Ascending aorta (tissue), 2 donors: ENCODE data around the gene CADM2. TPM values are rescaled to one million over a fixed set of nuclear protein-coding genes. Genes with fewer than 3 reads are reported as not detected.

Experiments used
- DNase-seq, 2 donors: peaks; one replicate each; pipeline ENCODE4 v3.0.0-alpha.2; 2019; ENCODE audit warnings: low spot score in 2 of 2
- H3K27ac ChIP-seq, 2 donors: fragments of 200-600 bp; sonication (generic); one replicate each; pipeline ENCODE4 v1.5.1; 2016 to 2017; ENCODE audit warnings: mild to moderate bottlenecking in 1 of 2
- H3K27me3 ChIP-seq: fragments of 200-600 bp; sonication (generic); one replicate; pipeline ENCODE4 v1.5.1; 2017
- H3K36me3 ChIP-seq, 2 donors: fragments of 200-600 bp; sonication (generic); one replicate each; pipeline ENCODE4 v1.5.1; 2016
- H3K4me1 ChIP-seq, 2 donors: fragments of 200-600 bp; sonication (generic); one replicate each; pipeline ENCODE4 v1.5.1; 2016 to 2017; ENCODE audit warnings: mild to moderate bottlenecking in 1 of 2
- H3K4me3 ChIP-seq, 2 donors: fragments of 200-600 bp; sonication (generic); one replicate each; pipeline ENCODE4 v1.5.1; 2016 to 2017; ENCODE audit warnings: mild to moderate bottlenecking in 1 of 2
- H3K9me3 ChIP-seq, 2 donors: fragments of 200-600 bp; sonication (generic); one replicate each; pipeline ENCODE4 v1.5.1; 2016
- intact Hi-C: fragments of 100-400 bp; cut with DNase I; formaldehyde crosslinking; loops from one replicate; pipeline ENCODE4 v1.15.1; 2023
- total RNA-seq: library from RNA; depleted of rRNA; stranded (reverse); fragments of >200 nt; gene quantifications from one replicate; pipeline ENCODE4 v1.1.0, GENCODE V29; 2016
- TF ChIP-seq, protein P1 (sequence below), 3 experiments: fragments of 200-600 bp in 2 of 3; fragments of 450-650 bp in 1 of 3; sonication (generic) in 2 of 3; IDR thresholded peaks; one replicate each; pipeline ENCODE4 v1.5.1; 2016 to 2019; ENCODE audit warnings: antibody characterized with exemption in 3 of 3, mild to moderate bottlenecking in 1 of 3, moderate library complexity in 1 of 3

Gene CADM2
- total RNA-seq, 1 donor from 2014 or later, result 23.0 TPM

DNA sequence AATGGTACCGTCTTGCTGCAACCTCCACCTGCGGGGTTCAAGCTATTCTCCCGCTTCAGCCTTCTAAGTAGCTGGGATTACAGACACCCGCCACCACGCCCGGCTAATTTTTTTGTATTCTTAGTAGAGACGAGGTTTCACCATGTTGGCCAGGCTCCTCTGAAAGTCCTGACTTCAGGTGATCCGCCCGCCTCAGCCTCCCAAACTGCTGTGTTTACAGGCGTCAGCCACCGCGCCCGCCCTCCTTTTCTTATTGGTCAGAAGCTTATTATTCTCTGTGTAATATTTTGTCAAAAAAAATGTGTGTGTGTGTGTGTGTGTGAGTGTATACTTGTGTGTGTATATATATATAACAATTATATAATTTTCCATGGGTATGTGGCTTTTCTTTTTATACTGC, 425.6 kb downstream of the CADM2 start:
- DNase-seq, result no peak
- Histone ChIP-seq H3K27me3 (no peaks in the 10 kb centered on the region), H3K36me3 (no peaks in the 10 kb centered on the region), H3K4me3 (no peak overlapping the region), H3K4me1 (no peaks in the 10 kb centered on the region), H3K27ac (no peak overlapping the region), H3K9me3 (no peaks in the 10 kb centered on the region)
- TF ChIP-seq, protein P1, sequence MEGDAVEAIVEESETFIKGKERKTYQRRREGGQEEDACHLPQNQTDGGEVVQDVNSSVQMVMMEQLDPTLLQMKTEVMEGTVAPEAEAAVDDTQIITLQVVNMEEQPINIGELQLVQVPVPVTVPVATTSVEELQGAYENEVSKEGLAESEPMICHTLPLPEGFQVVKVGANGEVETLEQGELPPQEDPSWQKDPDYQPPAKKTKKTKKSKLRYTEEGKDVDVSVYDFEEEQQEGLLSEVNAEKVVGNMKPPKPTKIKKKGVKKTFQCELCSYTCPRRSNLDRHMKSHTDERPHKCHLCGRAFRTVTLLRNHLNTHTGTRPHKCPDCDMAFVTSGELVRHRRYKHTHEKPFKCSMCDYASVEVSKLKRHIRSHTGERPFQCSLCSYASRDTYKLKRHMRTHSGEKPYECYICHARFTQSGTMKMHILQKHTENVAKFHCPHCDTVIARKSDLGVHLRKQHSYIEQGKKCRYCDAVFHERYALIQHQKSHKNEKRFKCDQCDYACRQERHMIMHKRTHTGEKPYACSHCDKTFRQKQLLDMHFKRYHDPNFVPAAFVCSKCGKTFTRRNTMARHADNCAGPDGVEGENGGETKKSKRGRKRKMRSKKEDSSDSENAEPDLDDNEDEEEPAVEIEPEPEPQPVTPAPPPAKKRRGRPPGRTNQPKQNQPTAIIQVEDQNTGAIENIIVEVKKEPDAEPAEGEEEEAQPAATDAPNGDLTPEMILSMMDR (IDR thresholded peaks at IDR 0.05), result no peak
- intact Hi-C loops, result no loop called here

DNA sequence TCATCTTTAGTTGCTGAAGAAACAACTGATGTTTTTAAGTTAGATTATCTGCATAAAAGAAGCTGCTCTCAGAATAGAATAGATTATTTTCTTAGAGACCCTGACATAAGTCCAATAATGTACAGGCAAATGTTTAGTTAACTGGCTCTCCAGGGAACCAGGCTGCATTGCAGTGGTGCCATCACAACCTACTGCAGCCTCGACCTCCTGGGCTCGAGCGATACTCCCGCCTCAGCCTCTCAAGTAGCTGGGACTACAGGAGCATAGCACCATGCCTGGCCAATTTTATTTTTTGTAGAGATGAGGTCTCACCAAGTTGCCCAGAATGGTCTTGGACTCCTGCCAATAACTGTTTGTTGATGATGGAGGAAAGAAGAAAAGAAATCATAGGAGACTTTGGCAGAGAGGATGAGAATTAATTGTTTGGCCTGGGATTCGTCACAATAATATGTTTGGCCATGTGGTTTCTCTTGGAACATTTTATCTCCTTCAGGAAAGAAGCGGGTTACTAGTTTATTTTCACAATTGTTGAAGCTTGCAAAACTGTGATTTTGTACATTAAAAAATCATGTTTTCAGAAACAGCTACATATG, 429.2 kb downstream of the CADM2 start:
- intact Hi-C loops, result no loop called here
- Histone ChIP-seq H3K27me3 (no peaks in the 10 kb centered on the region), H3K4me3 (no peak overlapping the region), H3K36me3 (no peaks in the 10 kb centered on the region), H3K27ac (no peak overlapping the region), H3K9me3 (no peaks in the 10 kb centered on the region), H3K4me1 (no peaks in the 10 kb centered on the region)
- DNase-seq, result no peak
- TF ChIP-seq, protein P1 (IDR thresholded peaks at IDR 0.05), result no peak

GRCh38 chr3:85394424-85394823, 435.6 kb downstream of the CADM2 start:
- no peak for DNase-seq
- intact Hi-C loops, result no loop called here
- TF ChIP-seq, protein P1 (IDR thresholded peaks at IDR 0.05), result no peak

GRCh38 chr3:85397434-85397833, 438.6 kb downstream of the CADM2 start:
- TF ChIP-seq, protein P1 (IDR thresholded peaks at IDR 0.05), result no peak
- no peaks in the 10 kb centered on the region for H3K4me1 ChIP-seq
- H3K9me3 ChIP-seq, result no peaks in the 10 kb centered on the region
- no peak for DNase-seq
- intact Hi-C loops, result no loop called here
- no peaks in the 10 kb centered on the region for H3K27me3 ChIP-seq
- H3K4me3 ChIP-seq, result no peak overlapping the region
- H3K36me3 ChIP-seq, result no peaks in the 10 kb centered on the region
- no peak overlapping the region for H3K27ac ChIP-seq

More at GRCh38 chr3:85394424-85394823, 435.6 kb downstream of the CADM2 start:
- Histone ChIP-seq H3K27ac (no peak overlapping the region), H3K4me3 (no peak overlapping the region), H3K4me1 (no peaks in the 10 kb centered on the region), H3K9me3 (no peaks in the 10 kb centered on the region), H3K36me3 (no peaks in the 10 kb centered on the region), H3K27me3 (no peaks in the 10 kb centered on the region)

DNA sequence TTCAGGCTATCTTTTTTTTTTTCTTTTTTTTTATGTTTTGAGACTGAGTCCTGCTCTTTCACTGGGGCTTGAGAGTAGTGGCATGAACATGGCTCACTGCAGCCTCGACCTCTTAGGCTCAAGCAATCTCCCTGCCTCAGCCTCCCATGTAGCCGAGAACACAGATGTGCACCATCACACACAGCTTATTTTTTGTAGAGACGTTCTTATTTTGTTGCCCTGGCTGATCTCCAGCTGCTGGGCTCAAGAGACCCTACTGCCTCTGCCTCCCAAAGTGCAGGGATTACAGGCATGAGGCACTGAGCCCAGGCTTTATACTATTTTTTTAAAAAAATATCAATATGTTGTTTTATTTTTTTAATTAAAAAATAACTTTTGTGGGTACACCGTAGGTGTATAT, 467.3 kb downstream of the CADM2 start:
- no peak for DNase-seq
- Histone ChIP-seq H3K36me3 (no peaks in the 10 kb centered on the region), H3K27ac (no peak overlapping the region), H3K4me1 (no peaks in the 10 kb centered on the region), H3K4me3 (no peak overlapping the region), H3K27me3 (no peaks in the 10 kb centered on the region), H3K9me3 (no peaks in the 10 kb centered on the region)
- TF ChIP-seq, protein P1 (IDR thresholded peaks at IDR 0.05), result no peak
- intact Hi-C loops, result no loop called here

- no peak for DNase-seq
- no peaks in the 10 kb centered on the region for H3K27me3 ChIP-seq
- no peak overlapping the region for H3K27ac ChIP-seq
- no peaks in the 10 kb centered on the region for H3K4me1 ChIP-seq
- TF ChIP-seq, protein P1 (IDR thresholded peaks at IDR 0.05), result no peak
- intact Hi-C loops, result no loop called here
- H3K36me3 ChIP-seq, result no peaks in the 10 kb centered on the region
- no peak overlapping the region for H3K4me3 ChIP-seq
- no peaks in the 10 kb centered on the region for H3K9me3 ChIP-seq
Measured at GRCh38 chr3:85427467-85427866, 468.7 kb downstream of the CADM2 start.
